ENCODE data around the gene KLHL21.

The KLHL21 gene

DNA sequence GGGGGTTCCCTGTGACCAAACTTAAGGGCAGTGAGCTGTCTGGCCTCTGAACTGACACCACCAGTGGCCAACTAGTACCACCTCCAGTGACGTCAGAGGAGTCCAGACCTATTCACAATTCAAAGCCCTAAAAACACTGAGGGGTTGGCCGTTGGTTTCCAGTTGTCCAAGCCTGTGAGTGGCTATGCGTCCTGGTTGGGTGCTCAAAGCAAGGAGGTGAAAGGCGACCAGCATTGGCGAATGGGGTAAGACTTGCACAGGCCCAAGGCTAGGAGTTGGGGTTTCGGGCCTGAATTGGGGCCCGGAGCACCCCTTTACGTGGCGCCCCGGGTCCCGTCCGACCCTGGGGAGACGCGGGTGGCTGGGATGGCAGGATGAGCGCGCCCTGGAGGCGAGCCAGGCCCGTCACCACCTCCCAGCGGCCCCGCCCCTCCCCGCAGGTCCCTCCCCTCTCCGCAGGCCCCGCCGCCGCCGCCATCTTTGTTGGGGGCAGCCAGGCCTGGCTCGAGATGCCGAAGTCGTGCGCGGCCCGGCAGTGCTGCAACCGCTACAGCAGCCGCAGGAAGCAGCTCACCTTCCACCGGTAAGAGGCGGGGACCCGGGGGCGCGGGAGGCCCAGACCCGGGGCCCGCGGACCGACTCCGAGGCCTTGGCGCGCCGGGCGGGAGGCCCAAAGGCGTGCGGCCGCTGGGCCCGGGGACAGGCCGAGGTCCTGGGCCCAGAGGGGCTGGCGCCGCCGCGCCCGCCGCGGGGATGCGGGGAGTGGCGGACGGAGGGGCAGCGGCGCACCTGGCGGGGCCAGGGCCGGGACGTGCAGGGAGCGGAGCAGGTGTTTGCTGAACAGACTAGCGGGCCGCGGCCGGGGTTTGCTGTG is 22.3 kb upstream of the KLHL21 start, which contains the start of gene THAP3:
Gene THAP3, plus strand, starts transcription at position 159 of the 874 bp plus-strand sequence. Its CDS starts 351 bp downstream, at position 510.
- no peak for FAIRE-seq
- peak; percentile 66 for DNase-seq (ENCODE audit: insufficient read length, low spot score)
- TF ChIP-seq, protein P1, sequence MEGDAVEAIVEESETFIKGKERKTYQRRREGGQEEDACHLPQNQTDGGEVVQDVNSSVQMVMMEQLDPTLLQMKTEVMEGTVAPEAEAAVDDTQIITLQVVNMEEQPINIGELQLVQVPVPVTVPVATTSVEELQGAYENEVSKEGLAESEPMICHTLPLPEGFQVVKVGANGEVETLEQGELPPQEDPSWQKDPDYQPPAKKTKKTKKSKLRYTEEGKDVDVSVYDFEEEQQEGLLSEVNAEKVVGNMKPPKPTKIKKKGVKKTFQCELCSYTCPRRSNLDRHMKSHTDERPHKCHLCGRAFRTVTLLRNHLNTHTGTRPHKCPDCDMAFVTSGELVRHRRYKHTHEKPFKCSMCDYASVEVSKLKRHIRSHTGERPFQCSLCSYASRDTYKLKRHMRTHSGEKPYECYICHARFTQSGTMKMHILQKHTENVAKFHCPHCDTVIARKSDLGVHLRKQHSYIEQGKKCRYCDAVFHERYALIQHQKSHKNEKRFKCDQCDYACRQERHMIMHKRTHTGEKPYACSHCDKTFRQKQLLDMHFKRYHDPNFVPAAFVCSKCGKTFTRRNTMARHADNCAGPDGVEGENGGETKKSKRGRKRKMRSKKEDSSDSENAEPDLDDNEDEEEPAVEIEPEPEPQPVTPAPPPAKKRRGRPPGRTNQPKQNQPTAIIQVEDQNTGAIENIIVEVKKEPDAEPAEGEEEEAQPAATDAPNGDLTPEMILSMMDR (IDR thresholded peaks at IDR 0.05; ENCODE audit: insufficient read depth, missing control alignments), result peak; percentile 2

DNA sequence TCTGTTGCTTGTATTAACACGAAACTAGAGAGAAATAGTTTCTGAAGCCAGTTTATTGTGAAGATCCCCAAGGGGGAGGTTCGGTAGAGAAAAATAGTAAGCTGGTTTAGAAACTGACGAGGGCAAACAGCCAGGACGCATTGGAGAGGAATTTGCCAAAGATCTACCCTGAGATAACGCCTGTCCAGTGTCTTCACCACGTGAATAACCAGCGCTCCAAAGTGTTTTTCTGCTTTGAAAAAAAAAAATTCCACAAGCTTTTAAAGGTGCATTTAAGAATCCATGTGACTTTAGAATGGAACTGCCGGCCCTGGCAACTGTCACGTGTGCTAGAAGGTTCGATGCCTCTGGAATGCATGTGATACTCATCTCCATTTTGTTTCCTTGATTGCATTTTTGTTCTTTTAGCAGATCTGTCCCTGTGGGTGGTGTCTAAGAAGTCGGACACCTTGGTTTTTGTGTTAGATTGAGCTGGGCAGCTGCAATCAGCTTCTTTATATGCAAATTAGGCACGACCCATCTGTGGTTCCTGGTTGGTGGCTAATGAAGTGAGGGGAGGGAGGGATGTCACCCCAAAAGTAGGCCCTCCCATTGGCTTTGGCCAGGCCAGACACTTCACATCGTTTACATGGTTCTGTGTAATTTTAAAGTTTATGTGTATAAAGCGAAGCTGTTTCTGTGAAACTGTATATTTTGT is 20.7 kb upstream of the KLHL21 start:
- no peak for FAIRE-seq
- DNase-seq (ENCODE audit: insufficient read length, low spot score), result no peak
- TF ChIP-seq, protein P1 (IDR thresholded peaks at IDR 0.05; ENCODE audit: insufficient read depth, missing control alignments), result no peak

DNA sequence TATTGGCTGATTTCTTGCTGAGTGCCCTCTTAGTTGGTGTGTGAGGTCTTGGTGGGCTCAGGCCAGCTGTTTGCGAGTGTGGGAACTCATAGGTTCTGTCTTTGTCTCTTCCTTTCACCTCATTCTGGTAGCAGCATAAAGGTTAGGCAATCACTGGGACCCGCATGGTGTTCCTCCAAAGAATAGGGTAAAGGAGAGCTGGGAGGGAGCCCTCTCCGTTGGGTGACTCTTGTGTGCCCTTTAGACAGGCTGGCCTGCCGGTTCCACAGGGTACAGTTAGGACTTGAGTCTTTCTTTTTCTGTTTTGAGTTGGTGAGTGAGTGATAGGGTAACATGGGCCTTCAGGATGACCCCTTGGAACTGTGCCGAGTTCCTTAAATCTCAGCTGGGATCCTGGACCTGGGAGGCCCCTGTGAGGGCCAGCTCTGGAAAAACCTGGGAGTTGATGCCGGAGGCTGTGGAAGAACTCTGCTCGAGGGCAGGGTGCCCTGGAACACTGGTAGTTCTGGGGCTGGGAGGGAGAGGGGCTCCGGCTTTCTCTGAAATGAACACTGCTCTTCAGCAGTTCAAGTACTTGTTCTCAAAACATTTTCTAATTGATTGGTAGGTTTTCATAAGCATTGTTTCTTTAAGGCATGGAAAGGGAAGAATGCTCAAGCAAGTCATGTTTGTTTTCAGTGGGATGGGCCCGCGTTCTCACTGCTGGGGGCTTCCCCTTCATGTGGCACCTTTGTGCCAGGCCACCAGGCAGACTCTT is 19.9 kb upstream of the KLHL21 start:
- DNase-seq (ENCODE audit: insufficient read length, low spot score) (no peak), FAIRE-seq (no peak)
- TF ChIP-seq, protein P1 (IDR thresholded peaks at IDR 0.05; ENCODE audit: insufficient read depth, missing control alignments), result no peak

DNA sequence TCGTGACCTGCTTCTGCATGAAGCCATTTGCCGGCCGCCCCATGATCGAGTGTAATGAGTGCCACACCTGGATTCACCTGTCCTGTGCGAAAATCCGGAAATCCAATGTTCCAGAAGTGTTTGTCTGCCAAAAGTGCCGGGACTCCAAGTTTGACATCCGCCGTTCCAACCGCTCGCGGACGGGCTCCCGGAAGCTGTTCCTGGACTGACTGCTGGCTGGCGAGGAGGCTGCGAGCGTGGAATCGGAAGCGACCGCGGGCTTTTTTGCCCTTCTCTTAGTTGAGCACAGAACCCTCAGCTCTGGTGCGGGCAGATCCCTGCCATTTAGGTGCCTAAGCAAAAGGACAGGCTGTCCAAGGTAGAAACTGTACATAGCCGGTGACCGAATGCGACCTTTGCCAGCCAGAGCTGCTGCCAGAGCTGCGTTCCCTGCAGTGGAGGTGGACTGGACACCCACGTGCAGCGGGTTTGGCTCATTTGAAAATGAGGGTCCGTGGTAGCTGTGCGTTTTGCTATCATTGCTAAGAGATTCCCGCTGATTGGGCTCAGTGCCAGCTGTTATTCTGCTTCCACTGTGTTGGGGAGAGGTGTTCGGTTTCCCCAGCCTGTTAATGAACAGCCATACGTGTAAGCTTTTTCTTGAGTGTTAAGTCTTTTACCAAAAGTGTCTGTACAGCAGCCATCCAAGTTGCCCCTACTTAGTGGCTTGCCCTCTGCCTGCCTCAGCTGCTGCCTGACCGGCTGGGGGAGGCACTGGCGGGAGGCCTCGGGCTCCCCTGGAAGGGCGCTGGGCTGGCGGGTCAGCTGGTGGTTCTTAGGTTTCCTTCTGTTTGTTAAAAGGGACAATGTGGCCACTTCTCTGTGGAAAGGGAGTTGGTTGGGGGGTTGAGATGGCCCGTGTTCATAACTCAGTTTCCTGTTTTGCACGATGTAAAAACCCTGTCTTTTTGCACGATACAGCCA is 19.0 kb upstream of the KLHL21 start:
- TF ChIP-seq, protein P1 (IDR thresholded peaks at IDR 0.05; ENCODE audit: insufficient read depth, missing control alignments), result no peak
- DNase-seq (ENCODE audit: insufficient read length, low spot score) (no peak), FAIRE-seq (no peak)

DNA sequence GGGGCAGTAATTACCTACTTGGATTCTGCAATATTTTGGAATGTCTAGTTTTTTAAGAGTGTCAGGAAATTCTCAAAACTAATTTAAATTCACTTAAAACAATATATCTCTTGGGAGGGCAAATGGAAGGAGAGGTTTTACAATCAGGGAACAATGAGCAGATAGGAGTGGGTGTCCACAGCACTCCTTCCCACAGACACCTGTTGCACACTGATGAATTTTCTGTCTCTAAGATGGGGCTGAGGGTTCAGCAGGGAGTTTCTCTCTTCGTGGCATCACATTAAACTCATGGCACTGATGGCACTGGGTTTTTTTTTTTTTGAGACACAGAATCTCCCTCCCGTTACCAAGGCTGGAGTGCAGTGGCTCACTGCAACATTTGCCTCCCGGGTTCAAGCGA is 16.4 kb upstream of the KLHL21 start:
- TF ChIP-seq, protein P1 (IDR thresholded peaks at IDR 0.05; ENCODE audit: insufficient read depth, missing control alignments), result no peak
- DNase-seq (ENCODE audit: insufficient read length, low spot score) (no peak), FAIRE-seq (no peak)

All from D721Med (cell line).